ENCODE measurements around the gene RNF4.

- TF ChIP-seq CTCF (IDR thresholded peaks at IDR 0.05) (no peak), POLR2A (IDR thresholded peaks at IDR 0.05) (no peak)
These were observed 3.3 kb downstream of the RNF4 start for GRCh38 chr4:2472187-2472586.

Data from Peyer's patch (tissue), 4 donors.